Placental epithelial cell (primary cell): ENCODE results near the gene FAM72A. TPM values are rescaled to one million over a fixed set of nuclear protein-coding genes. Genes with fewer than 3 reads are reported as not detected.

ENCODE experiments used
- total RNA-seq: library from RNA; depleted of rRNA; stranded (reverse); fragments of >200 nt; gene quantifications from 2 replicates; pipeline ENCODE4 v1.2.3, GENCODE V29; 2012

The FAM72A gene
- 11.8 and 14.9 TPM in 2 replicates for total RNA-seq

DNA sequence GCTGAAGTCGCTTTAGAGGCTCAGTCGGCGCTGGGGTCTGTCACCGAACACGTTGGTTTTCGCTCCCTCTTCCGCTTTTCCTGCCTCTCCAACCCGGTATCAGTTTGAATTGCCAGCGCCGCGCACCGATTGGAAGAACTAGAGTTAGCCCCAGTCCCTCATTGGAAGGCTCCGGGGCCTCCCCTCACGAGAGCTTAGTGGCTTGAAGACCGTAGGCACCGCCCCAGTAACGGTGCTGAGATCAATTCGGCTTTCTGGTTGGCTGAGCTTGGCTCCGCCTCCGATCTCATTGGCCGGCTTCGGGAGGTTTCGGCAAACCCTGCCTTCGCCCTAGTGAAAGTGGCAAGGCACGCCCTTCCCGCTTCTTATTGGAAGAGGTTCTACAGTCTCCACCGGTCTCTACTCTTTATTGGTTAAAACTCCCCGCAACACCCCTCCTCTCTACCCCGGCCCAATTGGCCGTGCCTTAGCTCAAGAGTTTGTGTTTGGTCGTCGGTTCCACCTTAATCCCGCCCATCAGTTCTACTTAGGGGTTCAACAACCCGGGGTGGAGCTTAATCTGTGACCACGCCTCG is at the start of gene FAM72A:
Gene FAM72A (minus strand): TSS at position 51 of the 575 bp plus-strand sequence. CDS start 814 bp downstream, outside the sequence.

DNA sequence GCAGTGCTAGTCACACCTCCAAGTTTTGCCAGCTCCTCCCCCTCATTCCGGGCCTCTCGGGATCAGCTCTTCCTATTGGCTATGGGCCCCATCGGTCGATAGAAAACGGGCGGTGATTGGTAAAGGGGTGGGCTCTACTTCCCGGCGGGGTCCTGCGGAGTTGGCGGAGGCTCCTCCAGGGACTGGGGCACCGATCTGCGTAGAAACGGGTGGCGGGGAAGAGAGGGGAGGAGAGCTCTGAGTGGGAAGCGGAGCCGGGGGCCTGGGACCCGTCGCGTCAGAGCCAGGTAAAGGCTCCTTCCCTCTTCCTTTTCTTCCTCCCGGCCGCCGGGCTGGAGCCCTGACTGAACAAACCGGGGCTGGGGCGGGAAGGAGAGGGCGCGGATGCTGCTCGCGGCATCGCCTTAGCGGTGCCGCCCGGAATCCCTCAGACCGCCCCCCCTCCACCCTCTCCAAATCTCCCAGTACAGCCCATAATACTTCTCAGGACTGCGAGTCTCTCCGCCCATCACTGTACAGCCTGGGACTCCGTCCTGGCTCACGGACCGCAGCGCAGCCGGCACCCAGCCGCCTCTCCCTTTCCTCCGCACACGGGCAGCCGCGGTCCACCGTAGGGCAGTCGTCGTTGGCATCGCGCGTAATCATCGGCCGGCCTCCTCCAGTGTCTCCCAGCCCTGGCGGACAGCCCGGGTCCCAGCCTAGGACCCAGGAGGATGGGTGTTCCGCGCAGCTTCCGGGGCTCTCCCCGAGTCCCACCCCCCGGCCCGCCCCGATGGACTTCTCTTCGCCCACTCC is 922 bp upstream of the FAM72A start, which contains the start of gene SRGAP2:
Gene SRGAP2 (plus strand): TSS at position 178 of the 795 bp plus-strand sequence. CDS start 2,430 bp downstream, outside the sequence.

Other genes starting within 250 kb of the FAM72A start
- 1.6 and 2.1 TPM in 2 replicates for gene RAB7B, start 199.4 kb downstream of the FAM72A start, total RNA-seq
- gene CTSE, start 178.9 kb downstream of the FAM72A start, total RNA-seq, result not detected in 2 replicates
- not detected in 2 replicates for gene RHEX, start 149.7 kb downstream of the FAM72A start, total RNA-seq
- not detected in 2 replicates for gene AVPR1B, start 85.5 kb downstream of the FAM72A start, total RNA-seq
- 227 and 283 TPM in 2 replicates for gene SRGAP2, start 702 bp upstream of the FAM72A start, total RNA-seq